Stimulated activated CD4-positive, alpha-beta T cell treated with anti-CD3 and anti-CD28 coated beads, Interleukin-4, amount 100 ng/mL, for 24 hours (primary cell): ENCODE data around the gene NDUFB4.
A peak's percentile ranks its signal among the peaks of the same experiment; 100 is the strongest.

Source experiments
- DNase-seq: peaks from one replicate; pipeline ENCODE4 v3.0.0-alpha.2; 2020

NDUFB4 gene

GRCh38 chr3:120596116-120596852, at the start of gene NDUFB4:
Gene NDUFB4, plus strand, starts transcription at chr3:120596336. Its CDS starts 24 bp downstream, at chr3:120596360.
- peak; percentile 97 for DNase-seq

GRCh38 chr3:120550546-120550945, 45.6 kb upstream of the NDUFB4 start:
- DNase-seq, result no peak

- no peak for DNase-seq
Observed at GRCh38 chr3:120552184-120553172, 43.7 kb upstream of the NDUFB4 start.

GRCh38 chr3:120554812-120555606, 41.1 kb upstream of the NDUFB4 start:
- DNase-seq, result no peak

GRCh38 chr3:120555657-120556509, 40.3 kb upstream of the NDUFB4 start:
- no peak for DNase-seq

GRCh38 chr3:120557115-120557514, 39.0 kb upstream of the NDUFB4 start:
- no peak for DNase-seq

- DNase-seq, result peak; percentile 87
Observed at GRCh38 chr3:120558771-120559241, 37.3 kb upstream of the NDUFB4 start.

- DNase-seq, result no peak
Observed at GRCh38 chr3:120559242-120560061, 36.7 kb upstream of the NDUFB4 start.

GRCh38 chr3:120560304-120561250, 35.6 kb upstream of the NDUFB4 start:
- no peak for DNase-seq

- DNase-seq, result peak; percentile 72
Observed at GRCh38 chr3:120561251-120562045, 34.7 kb upstream of the NDUFB4 start.

GRCh38 chr3:120563356-120564022, 32.6 kb upstream of the NDUFB4 start:
- no peak for DNase-seq

GRCh38 chr3:120566243-120566975, 29.7 kb upstream of the NDUFB4 start:
- no peak for DNase-seq

GRCh38 chr3:120567370-120568201, 28.6 kb upstream of the NDUFB4 start:
- no peak for DNase-seq

- no peak for DNase-seq
Observed at GRCh38 chr3:120568202-120568531, 28.0 kb upstream of the NDUFB4 start.

GRCh38 chr3:120568598-120568997, 27.5 kb upstream of the NDUFB4 start:
- no peak for DNase-seq

GRCh38 chr3:120569222-120570057, 26.7 kb upstream of the NDUFB4 start:
- DNase-seq, result no peak
